ENCODE measurements around the gene ADAMTS17.

DNA sequence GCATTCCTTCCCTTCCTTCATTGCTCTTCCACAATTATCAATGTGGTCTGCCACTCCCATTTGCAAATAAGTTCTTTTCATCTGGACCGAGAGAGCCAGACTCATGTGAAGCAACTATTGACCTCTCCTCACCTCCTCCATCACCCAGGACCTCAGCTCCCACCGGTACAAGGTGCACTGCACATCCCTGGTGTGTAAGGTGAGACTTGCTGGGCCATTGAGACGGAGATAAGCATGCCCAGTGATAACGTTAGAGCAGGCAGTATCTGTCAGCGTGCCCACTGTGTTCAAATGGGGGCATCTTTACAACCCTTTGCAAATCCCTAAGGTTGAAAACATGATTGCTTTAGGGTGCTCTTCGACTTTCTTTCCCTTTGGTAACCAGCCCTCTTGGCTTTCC is 154.8 kb downstream of the ADAMTS17 start:
- no peak for TF ChIP-seq POLR2AphosphoS5 (IDR thresholded peaks at IDR 0.05)
- TF ChIP-seq, protein P1, sequence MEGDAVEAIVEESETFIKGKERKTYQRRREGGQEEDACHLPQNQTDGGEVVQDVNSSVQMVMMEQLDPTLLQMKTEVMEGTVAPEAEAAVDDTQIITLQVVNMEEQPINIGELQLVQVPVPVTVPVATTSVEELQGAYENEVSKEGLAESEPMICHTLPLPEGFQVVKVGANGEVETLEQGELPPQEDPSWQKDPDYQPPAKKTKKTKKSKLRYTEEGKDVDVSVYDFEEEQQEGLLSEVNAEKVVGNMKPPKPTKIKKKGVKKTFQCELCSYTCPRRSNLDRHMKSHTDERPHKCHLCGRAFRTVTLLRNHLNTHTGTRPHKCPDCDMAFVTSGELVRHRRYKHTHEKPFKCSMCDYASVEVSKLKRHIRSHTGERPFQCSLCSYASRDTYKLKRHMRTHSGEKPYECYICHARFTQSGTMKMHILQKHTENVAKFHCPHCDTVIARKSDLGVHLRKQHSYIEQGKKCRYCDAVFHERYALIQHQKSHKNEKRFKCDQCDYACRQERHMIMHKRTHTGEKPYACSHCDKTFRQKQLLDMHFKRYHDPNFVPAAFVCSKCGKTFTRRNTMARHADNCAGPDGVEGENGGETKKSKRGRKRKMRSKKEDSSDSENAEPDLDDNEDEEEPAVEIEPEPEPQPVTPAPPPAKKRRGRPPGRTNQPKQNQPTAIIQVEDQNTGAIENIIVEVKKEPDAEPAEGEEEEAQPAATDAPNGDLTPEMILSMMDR (IDR thresholded peaks at IDR 0.05), result no peak
